ENCODE results near the gene DPY19L3. TPM values are rescaled to one million over a fixed set of nuclear protein-coding genes. Genes with fewer than 3 reads are reported as not detected.

The DPY19L3 gene
- total and polyA plus RNA-seq, 2 donors from 2014 or later = 4.7 to 36.7 TPM

DNA sequence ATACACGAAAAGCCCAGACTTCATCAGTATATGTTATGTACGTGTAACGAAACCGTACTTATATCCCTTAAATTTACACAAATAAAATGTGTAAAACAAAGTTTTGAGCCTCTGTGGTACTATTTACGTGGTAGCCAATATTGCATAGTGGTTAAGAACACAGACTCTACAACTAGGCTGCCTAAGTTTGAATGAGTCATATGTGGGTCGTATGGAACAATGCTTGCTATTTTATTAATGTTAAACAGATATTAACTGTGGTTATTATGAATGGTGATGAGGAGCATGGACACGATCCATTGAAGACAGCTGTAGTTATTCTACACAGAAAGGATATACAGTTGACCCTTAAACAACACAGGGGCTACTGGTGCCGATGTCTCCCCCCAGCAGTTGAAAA lies 42.5 kb downstream of the DPY19L3 start:
- intact Hi-C loops (cut with DNase I) = no loop called here
- TF ChIP-seq, protein P1, sequence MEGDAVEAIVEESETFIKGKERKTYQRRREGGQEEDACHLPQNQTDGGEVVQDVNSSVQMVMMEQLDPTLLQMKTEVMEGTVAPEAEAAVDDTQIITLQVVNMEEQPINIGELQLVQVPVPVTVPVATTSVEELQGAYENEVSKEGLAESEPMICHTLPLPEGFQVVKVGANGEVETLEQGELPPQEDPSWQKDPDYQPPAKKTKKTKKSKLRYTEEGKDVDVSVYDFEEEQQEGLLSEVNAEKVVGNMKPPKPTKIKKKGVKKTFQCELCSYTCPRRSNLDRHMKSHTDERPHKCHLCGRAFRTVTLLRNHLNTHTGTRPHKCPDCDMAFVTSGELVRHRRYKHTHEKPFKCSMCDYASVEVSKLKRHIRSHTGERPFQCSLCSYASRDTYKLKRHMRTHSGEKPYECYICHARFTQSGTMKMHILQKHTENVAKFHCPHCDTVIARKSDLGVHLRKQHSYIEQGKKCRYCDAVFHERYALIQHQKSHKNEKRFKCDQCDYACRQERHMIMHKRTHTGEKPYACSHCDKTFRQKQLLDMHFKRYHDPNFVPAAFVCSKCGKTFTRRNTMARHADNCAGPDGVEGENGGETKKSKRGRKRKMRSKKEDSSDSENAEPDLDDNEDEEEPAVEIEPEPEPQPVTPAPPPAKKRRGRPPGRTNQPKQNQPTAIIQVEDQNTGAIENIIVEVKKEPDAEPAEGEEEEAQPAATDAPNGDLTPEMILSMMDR (IDR thresholded peaks at IDR 0.05; ENCODE audit: borderline replicate concordance, extremely low read depth, insufficient read depth) = no peak
- FAIRE-seq = no peak

DNA sequence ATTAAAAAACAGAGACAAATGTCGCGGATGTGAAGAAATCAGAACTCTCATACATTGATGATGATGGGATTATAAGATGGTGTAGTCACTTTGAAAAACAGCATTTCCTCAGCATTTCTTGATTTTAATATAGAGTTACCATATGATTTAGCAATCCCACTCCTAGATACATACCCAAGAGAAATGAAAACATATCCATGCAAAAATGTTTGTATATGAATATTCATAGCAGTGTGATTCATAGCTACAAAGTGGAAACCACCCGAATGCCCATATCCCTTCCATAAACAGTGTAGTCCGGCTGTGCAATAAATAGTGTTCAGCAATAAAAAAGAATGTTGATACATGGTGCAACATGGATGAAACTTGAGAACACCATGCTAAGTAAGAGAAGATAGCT lies 44.6 kb downstream of the DPY19L3 start:
- TF ChIP-seq, protein P1 (IDR thresholded peaks at IDR 0.05; ENCODE audit: borderline replicate concordance, extremely low read depth, insufficient read depth) = no peak
- H3K9ac ChIP-seq (ENCODE audit: low read length in 3 of 3) = no peak overlapping the region
- H3K27me3 ChIP-seq (ENCODE audit: control insufficient read depth, insufficient read depth, low read length) = no peaks in the 10 kb centered on the region
- DNase-seq = no peak
- FAIRE-seq = no peak
- H3K9me3 ChIP-seq (ENCODE audit: control insufficient read depth in 2 of 3, insufficient read depth in 1 of 3, low read length in 3 of 3) = no peaks in the 10 kb centered on the region
- H3K36me3 ChIP-seq (ENCODE audit: control insufficient read depth in 2 of 3, insufficient read depth in 3 of 3, low read length in 3 of 3) = peaks cover 0 to 3% (median 0%) of the 10 kb centered on the region in 3 donors
- no peaks in the 10 kb centered on the region for H3K4me1 ChIP-seq (ENCODE audit: control insufficient read depth in 2 of 3, insufficient read depth in 2 of 3, low read depth in 1 of 3, low read length in 3 of 3)
- no peak overlapping the region for H3K4me3 ChIP-seq (ENCODE audit: low read length in 3 of 3)
- H3K27ac ChIP-seq (ENCODE audit: low read depth in 2 of 2, low read length in 2 of 2) = no peak overlapping the region
- intact Hi-C loops (cut with DNase I) = no loop called here

More for the DNA sequence above, 42.5 kb downstream of the DPY19L3 start:
- H3K4me3 ChIP-seq (ENCODE audit: low read length in 3 of 3) = no peak overlapping the region
- no peak for DNase-seq
- H3K9me3 ChIP-seq (ENCODE audit: control insufficient read depth in 2 of 3, insufficient read depth in 1 of 3, low read length in 3 of 3) = no peaks in the 10 kb centered on the region
- no peaks in the 10 kb centered on the region for H3K27me3 ChIP-seq (ENCODE audit: control insufficient read depth, insufficient read depth, low read length)
- H3K4me1 ChIP-seq (ENCODE audit: control insufficient read depth in 2 of 3, insufficient read depth in 2 of 3, low read depth in 1 of 3, low read length in 3 of 3) = no peaks in the 10 kb centered on the region
- H3K27ac ChIP-seq (ENCODE audit: low read depth in 2 of 2, low read length in 2 of 2) = no peak overlapping the region
- no peak overlapping the region for H3K9ac ChIP-seq (ENCODE audit: low read length in 3 of 3)
- H3K36me3 ChIP-seq (ENCODE audit: control insufficient read depth in 2 of 3, insufficient read depth in 3 of 3, low read length in 3 of 3) = peaks cover 0 to 3% (median 0%) of the 10 kb centered on the region in 3 donors

DNA sequence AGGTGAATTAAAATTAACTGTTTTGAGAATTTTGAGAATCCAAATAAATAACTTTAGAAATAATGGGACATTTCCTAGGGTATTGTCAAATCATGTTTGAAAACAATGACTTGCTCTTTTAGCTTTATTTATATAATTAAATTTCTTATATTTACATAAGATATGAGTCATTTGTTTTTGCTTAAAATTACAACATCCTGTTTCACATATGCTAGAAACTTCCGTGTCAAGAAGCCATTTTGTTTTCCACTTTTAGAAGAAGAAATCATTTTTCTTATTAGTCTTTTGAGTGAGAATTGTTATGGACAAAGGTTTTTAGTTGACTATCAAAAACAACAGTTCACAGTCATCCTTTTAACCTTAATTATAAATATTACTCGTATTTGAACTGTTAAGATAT lies 48.2 kb downstream of the DPY19L3 start:
- Histone ChIP-seq H3K4me1 (ENCODE audit: control insufficient read depth in 2 of 3, insufficient read depth in 2 of 3, low read depth in 1 of 3, low read length in 3 of 3) (no peaks in the 10 kb centered on the region), H3K9ac (ENCODE audit: low read length in 3 of 3) (no peak overlapping the region), H3K9me3 (ENCODE audit: control insufficient read depth in 2 of 3, insufficient read depth in 1 of 3, low read length in 3 of 3) (no peaks in the 10 kb centered on the region), H3K36me3 (ENCODE audit: control insufficient read depth in 2 of 3, insufficient read depth in 3 of 3, low read length in 3 of 3) (peaks cover 3 to 7% (median 6%) of the 10 kb centered on the region in 3 donors), H3K27ac (ENCODE audit: low read depth in 2 of 2, low read length in 2 of 2) (no peak overlapping the region), H3K27me3 (ENCODE audit: control insufficient read depth, insufficient read depth, low read length) (no peaks in the 10 kb centered on the region), H3K4me3 (ENCODE audit: low read length in 3 of 3) (no peak overlapping the region)
- no peak for FAIRE-seq
- intact Hi-C loops (cut with DNase I) = no loop called here
- DNase-seq = no peak
- TF ChIP-seq, protein P1 (IDR thresholded peaks at IDR 0.05; ENCODE audit: borderline replicate concordance, extremely low read depth, insufficient read depth) = no peak

DNA sequence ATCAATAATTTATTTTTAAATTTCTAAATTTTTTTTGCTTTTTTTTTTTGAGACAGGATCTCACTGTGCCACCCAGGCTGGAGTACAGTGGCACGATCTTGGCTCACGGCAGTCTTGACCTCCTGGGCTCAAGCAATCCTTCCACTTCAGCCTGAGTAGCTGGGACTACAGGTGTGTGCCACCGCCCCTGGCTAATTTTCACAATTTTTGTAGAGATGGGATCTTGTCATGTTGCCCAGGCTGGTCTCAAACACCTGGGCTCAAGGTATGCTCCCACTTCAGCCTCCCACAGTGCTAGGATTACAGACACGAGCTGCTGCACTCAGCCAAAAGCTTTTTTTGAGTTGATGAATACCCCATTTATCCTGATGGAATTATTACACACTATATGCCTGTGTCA lies 50.8 kb downstream of the DPY19L3 start:
- Histone ChIP-seq H3K27ac (ENCODE audit: low read depth in 2 of 2, low read length in 2 of 2) (no peak overlapping the region), H3K4me1 (ENCODE audit: control insufficient read depth in 2 of 3, insufficient read depth in 2 of 3, low read depth in 1 of 3, low read length in 3 of 3) (no peaks in the 10 kb centered on the region), H3K4me3 (ENCODE audit: low read length in 3 of 3) (no peak overlapping the region), H3K9me3 (ENCODE audit: control insufficient read depth in 2 of 3, insufficient read depth in 1 of 3, low read length in 3 of 3) (no peaks in the 10 kb centered on the region), H3K36me3 (ENCODE audit: control insufficient read depth in 2 of 3, insufficient read depth in 3 of 3, low read length in 3 of 3) (peaks cover 6 to 7% (median 7%) of the 10 kb centered on the region in 3 donors), H3K27me3 (ENCODE audit: control insufficient read depth, insufficient read depth, low read length) (no peaks in the 10 kb centered on the region), H3K9ac (ENCODE audit: low read length in 3 of 3) (no peak overlapping the region)
- intact Hi-C loops (cut with DNase I) = no loop called here
- DNase-seq (no peak), FAIRE-seq (no peak)
- TF ChIP-seq, protein P1 (IDR thresholded peaks at IDR 0.05; ENCODE audit: borderline replicate concordance, extremely low read depth, insufficient read depth) = no peak
